Adrenal gland (tissue), 12 donors: Measurements from ENCODE around the gene DKK2. TPM values are rescaled to one million over a fixed set of nuclear protein-coding genes. Genes with fewer than 3 reads are reported as not detected.

ENCODE experiments used
- DNase-seq, 7 donors: peaks; one replicate each; pipeline ENCODE4 v3.0.0-alpha.2; 2019 to 2020
- H3K27ac ChIP-seq, 5 donors: fragments of 200-600 bp; sonication (generic) in 4 of 5; 1 replicate in 3 of 5; 2 replicates in 2 of 5; pipeline versions ENCODE4 v1.5.1 to v1.8.0; 2016 to 2020; ENCODE audit warnings: mild to moderate bottlenecking in 1 of 5
- H3K27me3 ChIP-seq: fragments of 200-600 bp; 2 replicates; pipeline ENCODE4 v1.8.0; 2021
- H3K36me3 ChIP-seq, 2 donors: fragments of 200-600 bp; replicated peaks in 1 of 2; 1 replicate in 1 of 2; 2 replicates in 1 of 2; pipeline versions ENCODE4 v1.5.1 to v1.8.0; 2018 to 2022
- H3K4me1 ChIP-seq, 2 donors: fragments of 200-600 bp; replicated peaks in 1 of 2; 1 replicate in 1 of 2; 2 replicates in 1 of 2; pipeline versions ENCODE4 v1.5.1 to v1.8.0; 2018 to 2021
- H3K4me3 ChIP-seq, 4 donors: fragments of 200-600 bp; sonication (generic) in 3 of 4; one replicate each; pipeline ENCODE4 v1.5.1; 2016 to 2018
- H3K9me3 ChIP-seq, 3 donors: fragments of 200-600 bp; sonication (generic) in 1 of 3; replicated peaks in 1 of 3; 1 replicate in 2 of 3; 2 replicates in 1 of 3; pipeline versions ENCODE4 v1.5.1 to v1.8.0; 2016 to 2021
- POLR2A ChIP-seq, 2 donors: fragments of 450-650 bp; IDR thresholded peaks; one replicate each; pipeline ENCODE4 v1.6.1; 2017; ENCODE audit warnings: antibody characterized with exemption in 2 of 2, mild to moderate bottlenecking in 2 of 2, moderate library complexity in 1 of 2
- WGBS, 4 donors: extraction: QIAGEN DNeasy Blood & Tissue Kit in 2 of 4; methylation state at CpG; one replicate each; pipeline versions ENCODE4 v1.1.5 to v1.1.7; 2013 to 2017; 5-methylcytosine and 5-hydroxymethylcytosine counted together
- intact Hi-C, 2 donors: fragments of 100-400 bp; cut with DNase I; formaldehyde crosslinking; loops; one replicate each; pipeline versions ENCODE4 v1.14.1 to v1.15.0; 2022 to 2023
- polyA plus RNA-seq, 3 donors: library from polyadenylated mRNA; stranded (reverse); fragments of 200-250 nt in 2 of 3; fragments of 350-450 nt in 1 of 3; fragmentation: Illumina TruSeq in 1 of 3; extraction: RNeasy Lipid Tissue Mini Kit (QIAGEN cat#74804) in 1 of 3; gene quantifications; one replicate each; pipeline ENCODE4 v1.2.3, GENCODE V29; 2013 to 2014
- total RNA-seq, 9 donors: library from RNA; depleted of rRNA in 4 of 9; stranded (reverse); fragments of >200 nt in 4 of 9; fragments of 120-200 nt in 1 of 9; fragmentation: NEBNext Ultra II Directional in 1 of 9; extraction: Animal tissue kit (Norgen Biotek cat#: 25700) in 1 of 9; gene quantifications; one replicate each; pipeline versions ENCODE4 v1.1.0 to v1.2.4, GENCODE V29; 2013 to 2023
- TF ChIP-seq, protein P1 (sequence below), 6 experiments: fragments of 450-650 bp in 4 of 6; fragments of 200-600 bp in 2 of 6; sonication (generic) in 1 of 6; IDR thresholded peaks; 1 replicate in 5 of 6; 2 replicates in 1 of 6; pipeline versions ENCODE4 v1.5.1 to v1.8.0; 2016 to 2021; ENCODE audit warnings: antibody characterized with exemption in 6 of 6, mild to moderate bottlenecking in 2 of 6, moderate library complexity in 1 of 6
- donor health status: healthy with polysubstance abuse.
- donor health status: Bipolar disorder and iron deficiency.
- donor health status: DM: yes; HTN: yes; CAD: no.
- donor health status: DM: no; HTN: no; CAD: no.
- donor health status: DM: no; HTN: no; CAD: no.
- donor health status: DM: yes; HTN: yes; CAD: no.

DKK2 gene
- total and polyA plus RNA-seq, 12 donors = 0.14 to 9.9 (median 0.63) TPM

DNA sequence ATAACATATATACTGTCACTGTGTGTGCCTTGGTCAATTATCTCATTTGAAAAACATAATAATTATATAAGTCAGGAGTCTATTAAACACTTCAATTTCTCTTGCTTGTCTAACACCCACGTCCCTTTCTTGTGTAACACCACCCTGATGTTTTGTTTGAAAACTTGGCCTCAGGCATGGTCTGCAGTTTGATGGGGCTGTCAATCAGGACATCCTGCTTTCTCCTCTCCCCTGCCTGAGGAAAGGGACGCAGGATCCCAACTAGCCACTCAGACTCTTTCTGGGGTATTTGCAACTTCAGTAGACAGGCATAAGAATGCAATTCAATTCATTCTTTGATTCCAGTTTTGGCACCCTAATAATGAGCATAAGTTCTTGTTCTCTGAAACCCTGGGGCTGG, 48.8 kb downstream of the DKK2 start:
- Histone ChIP-seq H3K9me3 (no peaks in the 10 kb centered on the region), H3K4me3 (no peak overlapping the region), H3K4me1 (no peaks in the 10 kb centered on the region), H3K36me3 (no peaks in the 10 kb centered on the region), H3K27ac (no peak overlapping the region), H3K27me3 (no peaks in the 10 kb centered on the region)
- no peak for DNase-seq
- TF ChIP-seq, protein P1, sequence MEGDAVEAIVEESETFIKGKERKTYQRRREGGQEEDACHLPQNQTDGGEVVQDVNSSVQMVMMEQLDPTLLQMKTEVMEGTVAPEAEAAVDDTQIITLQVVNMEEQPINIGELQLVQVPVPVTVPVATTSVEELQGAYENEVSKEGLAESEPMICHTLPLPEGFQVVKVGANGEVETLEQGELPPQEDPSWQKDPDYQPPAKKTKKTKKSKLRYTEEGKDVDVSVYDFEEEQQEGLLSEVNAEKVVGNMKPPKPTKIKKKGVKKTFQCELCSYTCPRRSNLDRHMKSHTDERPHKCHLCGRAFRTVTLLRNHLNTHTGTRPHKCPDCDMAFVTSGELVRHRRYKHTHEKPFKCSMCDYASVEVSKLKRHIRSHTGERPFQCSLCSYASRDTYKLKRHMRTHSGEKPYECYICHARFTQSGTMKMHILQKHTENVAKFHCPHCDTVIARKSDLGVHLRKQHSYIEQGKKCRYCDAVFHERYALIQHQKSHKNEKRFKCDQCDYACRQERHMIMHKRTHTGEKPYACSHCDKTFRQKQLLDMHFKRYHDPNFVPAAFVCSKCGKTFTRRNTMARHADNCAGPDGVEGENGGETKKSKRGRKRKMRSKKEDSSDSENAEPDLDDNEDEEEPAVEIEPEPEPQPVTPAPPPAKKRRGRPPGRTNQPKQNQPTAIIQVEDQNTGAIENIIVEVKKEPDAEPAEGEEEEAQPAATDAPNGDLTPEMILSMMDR (IDR thresholded peaks at IDR 0.05) = no peak
- TF ChIP-seq POLR2A (IDR thresholded peaks at IDR 0.05) = no peak
- intact Hi-C loops = no loop called here
- 51 to 69% (median 67%) methylated on average over 2 of the region's 2 CpGs for WGBS, 4 donors

DNA sequence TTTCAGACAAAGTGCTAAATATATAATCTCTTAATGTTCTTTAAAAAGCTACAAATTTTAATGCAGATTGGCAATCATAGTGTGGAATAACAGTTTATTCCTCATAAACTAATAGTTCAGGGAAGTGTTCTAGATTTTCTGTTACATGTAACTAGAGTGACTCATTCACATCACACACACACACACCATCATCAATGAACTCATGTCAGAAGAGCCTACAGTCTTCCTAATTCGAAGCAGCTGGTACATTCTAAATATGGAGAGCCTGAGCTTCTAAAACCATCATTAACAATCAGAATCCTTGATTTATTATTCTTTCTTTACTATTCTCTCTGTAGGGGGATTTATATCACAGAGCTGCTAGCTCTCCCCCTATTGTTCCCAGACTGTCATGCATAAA, 49.6 kb downstream of the DKK2 start:
- intact Hi-C loops = no loop called here
- no peaks in the 10 kb centered on the region for H3K9me3 ChIP-seq
- no peak overlapping the region for H3K4me3 ChIP-seq
- H3K27ac ChIP-seq = no peak overlapping the region
- no peaks in the 10 kb centered on the region for H3K36me3 ChIP-seq
- DNase-seq = no peak
- H3K27me3 ChIP-seq = no peaks in the 10 kb centered on the region
- TF ChIP-seq, protein P1 (IDR thresholded peaks at IDR 0.05) = no peak
- no peak for TF ChIP-seq POLR2A (IDR thresholded peaks at IDR 0.05)
- no peaks in the 10 kb centered on the region for H3K4me1 ChIP-seq
- 35 to 50% (median 46%) methylated on average over 1 of the region's 1 CpG for WGBS, 4 donors

DNA sequence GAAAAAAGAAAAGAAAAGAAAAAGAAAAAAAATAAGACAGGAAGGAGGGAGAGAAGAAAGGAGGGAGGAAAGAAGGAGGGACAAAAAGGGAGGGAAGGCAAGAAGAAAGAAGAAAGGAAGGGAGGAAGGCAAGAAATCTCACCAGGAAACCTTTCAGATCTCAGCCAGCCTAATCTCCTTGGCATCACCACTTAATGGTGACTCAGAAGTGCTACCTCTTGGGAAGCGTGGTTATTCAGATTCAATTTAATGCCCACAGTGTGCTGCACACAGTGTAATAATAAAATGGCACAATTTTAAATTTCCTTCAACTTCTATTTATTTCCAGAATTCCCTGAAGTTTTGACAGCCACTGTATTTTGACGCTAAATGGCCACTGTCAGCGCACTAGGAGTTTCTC, 50.3 kb downstream of the DKK2 start:
- Histone ChIP-seq H3K4me1 (no peaks in the 10 kb centered on the region), H3K36me3 (no peaks in the 10 kb centered on the region), H3K27ac (no peak overlapping the region), H3K27me3 (no peaks in the 10 kb centered on the region), H3K9me3 (no peaks in the 10 kb centered on the region), H3K4me3 (no peak overlapping the region)
- DNase-seq = no peak
- TF ChIP-seq, protein P1 (IDR thresholded peaks at IDR 0.05) = no peak
- no peak for TF ChIP-seq POLR2A (IDR thresholded peaks at IDR 0.05)
- 70 to 89% (median 86%) methylated on average over 3 of the region's 3 CpGs for WGBS, 4 donors
- intact Hi-C loops = no loop called here

- intact Hi-C loops = no loop called here
- TF ChIP-seq, protein P1 (IDR thresholded peaks at IDR 0.05) = no peak
- TF ChIP-seq POLR2A (IDR thresholded peaks at IDR 0.05) = no peak
- no peaks in the 10 kb centered on the region for H3K9me3 ChIP-seq
- H3K27ac ChIP-seq = no peak overlapping the region
- H3K4me3 ChIP-seq = no peak overlapping the region
- 84 to 92% (median 88%) methylated on average over 1 of the region's 1 CpG for WGBS, 4 donors
- H3K36me3 ChIP-seq = no peaks in the 10 kb centered on the region
- no peak for DNase-seq
- H3K27me3 ChIP-seq = no peaks in the 10 kb centered on the region
- no peaks in the 10 kb centered on the region for H3K4me1 ChIP-seq
Measured at GRCh38 chr4:106982711-106983211, 53.4 kb downstream of the DKK2 start.
